ENCODE data around the gene DCP2. TPM values are rescaled to one million over a fixed set of nuclear protein-coding genes. Genes with fewer than 3 reads are reported as not detected.

Gene DCP2
- total RNA-seq, 1 experiment from 2014 or later = 176 TPM

- TF ChIP-seq CTCF (conservative IDR thresholded peaks at IDR 0.05) = no peak
- DNase-seq = no peak
- H3K9me3 Mint-ChIP-seq = no peaks in the 10 kb centered on the region
- H3K27me3 ChIP-seq (ENCODE audit: insufficient read depth, low read length) = no peaks in the 10 kb centered on the region
- no peaks in the 10 kb centered on the region for H3K79me1 ChIP-seq (ENCODE audit: insufficient read depth, low read depth, low read length, poor library complexity, severe bottlenecking)
- H3K9me3 ChIP-seq (ENCODE audit: control insufficient read depth, low read depth, low read length) = no peaks in the 10 kb centered on the region
- no peaks in the 10 kb centered on the region for H3K23me2 ChIP-seq (ENCODE audit: insufficient read length, low read depth, low read length, poor library complexity, severe bottlenecking)
- no peak overlapping the region for H3K4me2 ChIP-seq (ENCODE audit: insufficient read depth, insufficient read length, low read length)
- H2BK120ac ChIP-seq (ENCODE audit: low read depth, low read length, poor library complexity, severe bottlenecking) = no peak overlapping the region
- H3K27ac ChIP-seq (ENCODE audit: insufficient read length, low read depth, low read length) = no peak overlapping the region
- H2AFZ ChIP-seq (ENCODE audit: low read length) = no peak overlapping the region
- H3T11ph ChIP-seq (ENCODE audit: low read length) = no peak overlapping the region
- H3K9ac ChIP-seq (ENCODE audit: extremely low read depth, insufficient read length, low read length) = no peak overlapping the region
- no peak overlapping the region for H2BK20ac ChIP-seq (ENCODE audit: low read depth, low read length, poor library complexity, severe bottlenecking)
- H2BK5ac ChIP-seq (ENCODE audit: insufficient read length, low read length) = no peak overlapping the region
- no peak overlapping the region for H4K91ac ChIP-seq (ENCODE audit: insufficient read length, low read depth, low read length)
- H2AK5ac ChIP-seq (ENCODE audit: insufficient read length, low read length) = no peak overlapping the region
- no peak overlapping the region for H4K8ac ChIP-seq (replicated peaks; ENCODE audit: insufficient read length, low read depth, low read length)
- no peak overlapping the region for H2BK12ac ChIP-seq (ENCODE audit: insufficient read length, low read depth, low read length)
- H3K4me1 Mint-ChIP-seq = peaks cover 25 to 29% of the 10 kb centered on the region in 2 experiments
- H3K27me3 Mint-ChIP-seq (ENCODE audit: low read depth) = no peaks in the 10 kb centered on the region
- no peak overlapping the region for H3K14ac ChIP-seq (ENCODE audit: insufficient read depth, low read length)
- H4K20me1 ChIP-seq (ENCODE audit: control insufficient read depth, insufficient read depth, insufficient read length) = no peaks in the 10 kb centered on the region
- H3K27ac Mint-ChIP-seq = 0 out of 7 replicates have a peak overlapping the region, but pooled peaks of 1 of the 3 experiments have one; percentile 21
- H3K56ac ChIP-seq (ENCODE audit: insufficient read length, low read depth, low read length) = no peak overlapping the region
- no peak overlapping the region for H3K4me3 Mint-ChIP-seq
- H3K79me2 ChIP-seq (ENCODE audit: insufficient read depth, low read length) = no peaks in the 10 kb centered on the region
- peaks cover 0 to 3% (median 0%) of the 10 kb centered on the region in 3 experiments; a peak in 1 of 7 replicates for H3K36me3 Mint-ChIP-seq (ENCODE audit: insufficient read depth in 1 of 3, low read depth in 3 of 3)
- WGBS (ENCODE audit: extremely low coverage, insufficient read length, low lambda C conversion rate) = no CpG with 5 or more reads among the region's 14 CpGs
- H3K4ac ChIP-seq (ENCODE audit: low read depth, low read length) = no peak overlapping the region
- H3K23ac ChIP-seq (ENCODE audit: insufficient read length, low read depth, low read length) = no peak overlapping the region
- no peak overlapping the region for H4K5ac ChIP-seq (ENCODE audit: insufficient read length, low read depth, low read length)
- H2BK15ac ChIP-seq (ENCODE audit: low read depth, low read length) = no peak overlapping the region
- H3K4me1 ChIP-seq (ENCODE audit: insufficient read depth, low read length) = peaks cover 4% of the 10 kb centered on the region; the same call in 1 of the 2 replicates
- no peak overlapping the region for H3K18ac ChIP-seq (ENCODE audit: insufficient read length, low read depth, low read length)
Measured at GRCh38 chr5:113039229-113039933, 62.8 kb downstream of the DCP2 start.

Measured in H9 (cell line).